Stimulated activated naive CD8-positive, alpha-beta T cell treated with anti-CD3 and anti-CD28 coated beads, Interleukin-15, amount 100 ng/mL, for 72 hours (primary cell): ENCODE measurements around the gene UBE2E3.
A peak's percentile ranks its signal among the peaks of the same experiment; 100 is the strongest.

Experiments used
- ATAC-seq: fragments of 150-1000 bp; cut with Tn5 transposase; 2 replicates; pipeline ENCODE4 v1.10.0; 2021; ENCODE audit warnings: mild to moderate bottlenecking, moderate library complexity
- DNase-seq, 2 donors: peaks; one replicate each; pipeline ENCODE4 v3.0.0; 2021 to 2022
- H3K27ac Mint-ChIP-seq, 2 donors: one replicate each; pipeline ENCODE4 v1.8.0; 2022; ENCODE audit warnings: mild to moderate bottlenecking in 2 of 2, mixed read lengths in 2 of 2, moderate library complexity in 2 of 2
- H3K27me3 Mint-ChIP-seq: one replicate; pipeline ENCODE4 v1.8.0; 2022; ENCODE audit warnings: mixed read lengths
- H3K4me1 Mint-ChIP-seq: one replicate; pipeline ENCODE4 v1.8.0; 2022; ENCODE audit warnings: mild to moderate bottlenecking, mixed read lengths
- H3K4me3 Mint-ChIP-seq, 2 donors: one replicate each; pipeline ENCODE4 v1.8.0; 2022; ENCODE audit warnings: mild to moderate bottlenecking in 2 of 2, mixed read lengths in 2 of 2, moderate library complexity in 1 of 2
- H3K9me3 Mint-ChIP-seq, 2 donors: one replicate each; pipeline ENCODE4 v1.8.0; 2022; ENCODE audit warnings: mixed read lengths in 2 of 2

The UBE2E3 gene

GRCh38 chr2:180991820-180992219 lies 11.4 kb downstream of the UBE2E3 start:
- DNase-seq, result no peak
- ATAC-seq, result no peak
- Mint-ChIP-seq H3K27ac (peak overlapping the region in 1 of 2 donors; percentile 20), H3K9me3 (no peaks in the 10 kb centered on the region), H3K4me3 (no peak overlapping the region), H3K4me1 (peaks cover 23% of the 10 kb centered on the region), H3K27me3 (no peaks in the 10 kb centered on the region)

GRCh38 chr2:180992994-180993393 lies 12.6 kb downstream of the UBE2E3 start:
- DNase-seq (no peak), ATAC-seq (no peak)
- Mint-ChIP-seq H3K27me3 (no peaks in the 10 kb centered on the region), H3K27ac (no peak overlapping the region), H3K9me3 (no peaks in the 10 kb centered on the region), H3K4me1 (peaks cover 24% of the 10 kb centered on the region), H3K4me3 (no peak overlapping the region)

GRCh38 chr2:180999274-180999964 lies 19.0 kb downstream of the UBE2E3 start:
- Mint-ChIP-seq H3K27me3 (no peaks in the 10 kb centered on the region), H3K9me3 (no peaks in the 10 kb centered on the region), H3K27ac (no peak overlapping the region), H3K4me3 (no peak overlapping the region), H3K4me1 (peaks cover 12% of the 10 kb centered on the region)
- no peak for DNase-seq
- no peak for ATAC-seq

GRCh38 chr2:181004647-181005325 lies 24.4 kb downstream of the UBE2E3 start:
- Mint-ChIP-seq H3K9me3 (no peaks in the 10 kb centered on the region), H3K4me3 (no peak overlapping the region), H3K27me3 (no peaks in the 10 kb centered on the region), H3K27ac (peak overlapping the region in 1 of 2 donors; percentile 28), H3K4me1 (peaks cover 8% of the 10 kb centered on the region)
- ATAC-seq, result no peak
- no peak for DNase-seq

- H3K9me3 Mint-ChIP-seq, result no peaks in the 10 kb centered on the region
- DNase-seq (no peak), ATAC-seq (no peak)
- H3K27ac Mint-ChIP-seq, result peak overlapping the region in 1 of 2 donors; percentile 28
- H3K4me3 Mint-ChIP-seq, result no peak overlapping the region
- H3K27me3 Mint-ChIP-seq, result no peaks in the 10 kb centered on the region
- H3K4me1 Mint-ChIP-seq, result peaks cover 8% of the 10 kb centered on the region
Measured at GRCh38 chr2:181005326-181005655, 24.9 kb downstream of the UBE2E3 start.

GRCh38 chr2:181005809-181006208 lies 25.4 kb downstream of the UBE2E3 start:
- DNase-seq, result no peak
- no peak overlapping the region for H3K4me3 Mint-ChIP-seq
- peaks cover 8% of the 10 kb centered on the region for H3K4me1 Mint-ChIP-seq
- no peaks in the 10 kb centered on the region for H3K27me3 Mint-ChIP-seq
- H3K27ac Mint-ChIP-seq, result no peak overlapping the region
- ATAC-seq, result no peak
- no peaks in the 10 kb centered on the region for H3K9me3 Mint-ChIP-seq

- Mint-ChIP-seq H3K4me3 (no peak overlapping the region), H3K27ac (no peak overlapping the region), H3K27me3 (no peaks in the 10 kb centered on the region), H3K4me1 (peaks cover 8% of the 10 kb centered on the region), H3K9me3 (no peaks in the 10 kb centered on the region)
- no peak for ATAC-seq
- no peak for DNase-seq
Measured at GRCh38 chr2:181007086-181007837, 26.9 kb downstream of the UBE2E3 start.

GRCh38 chr2:181008407-181008806 lies 28.0 kb downstream of the UBE2E3 start:
- ATAC-seq, result no peak
- Mint-ChIP-seq H3K27me3 (no peaks in the 10 kb centered on the region), H3K9me3 (no peaks in the 10 kb centered on the region), H3K4me1 (peaks cover 11% of the 10 kb centered on the region), H3K27ac (no peak overlapping the region), H3K4me3 (no peak overlapping the region)
- no peak for DNase-seq

- H3K27me3 Mint-ChIP-seq, result no peaks in the 10 kb centered on the region
- DNase-seq (no peak), ATAC-seq (no peak)
- no peak overlapping the region for H3K27ac Mint-ChIP-seq
- peaks cover 3% of the 10 kb centered on the region for H3K4me1 Mint-ChIP-seq
- no peak overlapping the region for H3K4me3 Mint-ChIP-seq
- peaks cover 0 to 7% of the 10 kb centered on the region in 2 donors for H3K9me3 Mint-ChIP-seq
Measured at GRCh38 chr2:181021199-181021789, 40.9 kb downstream of the UBE2E3 start.

- ATAC-seq (no peak), DNase-seq (no peak)
- Mint-ChIP-seq H3K4me3 (no peak overlapping the region), H3K4me1 (peaks cover 5% of the 10 kb centered on the region), H3K27me3 (no peaks in the 10 kb centered on the region), H3K9me3 (peaks cover 0 to 7% of the 10 kb centered on the region in 2 donors), H3K27ac (no peak overlapping the region)
Measured at GRCh38 chr2:181022652-181023051, 42.2 kb downstream of the UBE2E3 start.

GRCh38 chr2:181025004-181025403 lies 44.6 kb downstream of the UBE2E3 start:
- DNase-seq (no peak), ATAC-seq (no peak)
- no peak overlapping the region for H3K27ac Mint-ChIP-seq
- no peaks in the 10 kb centered on the region for H3K27me3 Mint-ChIP-seq
- peaks cover 5% of the 10 kb centered on the region for H3K4me1 Mint-ChIP-seq
- no peak overlapping the region for H3K4me3 Mint-ChIP-seq
- H3K9me3 Mint-ChIP-seq, result peaks cover 0 to 5% of the 10 kb centered on the region in 2 donors

GRCh38 chr2:181036445-181036844 lies 56.0 kb downstream of the UBE2E3 start:
- Mint-ChIP-seq H3K27me3 (no peaks in the 10 kb centered on the region), H3K4me3 (no peak overlapping the region), H3K9me3 (no peaks in the 10 kb centered on the region), H3K4me1 (peaks cover 26% of the 10 kb centered on the region), H3K27ac (peak overlapping the region in 1 of 2 donors; percentile 81)
- ATAC-seq (peak; percentile 41), DNase-seq (no peak)

GRCh38 chr2:181036848-181037603 lies 56.6 kb downstream of the UBE2E3 start:
- Mint-ChIP-seq H3K27ac (peak overlapping the region; percentile 81 to 94), H3K4me1 (peaks cover 26% of the 10 kb centered on the region), H3K9me3 (no peaks in the 10 kb centered on the region), H3K4me3 (peak overlapping the region in 1 of 2 donors; percentile 26), H3K27me3 (no peaks in the 10 kb centered on the region)
- DNase-seq, result peak in 1 of 2 donors; percentile 32
- peak; percentile 92 for ATAC-seq

GRCh38 chr2:181037922-181038321 lies 57.5 kb downstream of the UBE2E3 start:
- DNase-seq (peak in 1 of 2 donors; percentile 19), ATAC-seq (peak; percentile 65)
- H3K27me3 Mint-ChIP-seq, result no peaks in the 10 kb centered on the region
- peaks cover 26% of the 10 kb centered on the region for H3K4me1 Mint-ChIP-seq
- no peak overlapping the region for H3K4me3 Mint-ChIP-seq
- no peaks in the 10 kb centered on the region for H3K9me3 Mint-ChIP-seq
- no peak overlapping the region for H3K27ac Mint-ChIP-seq

- ATAC-seq (no peak), DNase-seq (no peak)
- Mint-ChIP-seq H3K9me3 (no peaks in the 10 kb centered on the region), H3K27me3 (no peaks in the 10 kb centered on the region), H3K27ac (no peak overlapping the region), H3K4me1 (peaks cover 26% of the 10 kb centered on the region), H3K4me3 (no peak overlapping the region)
Measured at GRCh38 chr2:181038796-181039195, 58.4 kb downstream of the UBE2E3 start.
